ACC112 (cell line): ENCODE results near the gene KRT33A.
"Not testable (repeated sequence)": the region's sequence is repeated elsewhere in the genome, so short reads cannot be mapped to it uniquely, and the experiment has no call there.

ENCODE experiments used
- H2AFZ ChIP-seq: fragments of 200-600 bp; sonication (generic); one replicate; pipeline ENCODE4 v1.6.0; 2017; ENCODE audit warnings: antibody characterized with exemption, low read length; ENCODE audit not compliant: unreplicated experiment
- H3K27ac ChIP-seq: fragments of 200-600 bp; sonication (generic); 2 replicates; pipeline ENCODE4 v1.5.1; 2014; ENCODE audit warnings: low read depth, mild to moderate bottlenecking, antibody characterized with exemption, low read length, moderate library complexity
- H3K27me3 ChIP-seq: fragments of 200-600 bp; sonication (generic); 2 replicates; pipeline ENCODE4 v1.6.1; 2014; ENCODE audit warnings: mild to moderate bottlenecking, antibody characterized with exemption, low read length, moderate library complexity, mixed read lengths; ENCODE audit not compliant: insufficient read depth
- H3K36me3 ChIP-seq: fragments of 200-600 bp; sonication (generic); 2 replicates; pipeline ENCODE4 v1.6.1; 2016; ENCODE audit warnings: mild to moderate bottlenecking, antibody characterized with exemption, low read length, moderate library complexity, mixed read lengths; ENCODE audit not compliant: insufficient read depth
- H3K4me1 ChIP-seq: fragments of 200-600 bp; sonication (generic); one replicate; pipeline ENCODE4 v1.6.1; 2016; ENCODE audit warnings: low read length, mixed read lengths; ENCODE audit not compliant: insufficient read depth, unreplicated experiment, control insufficient read depth
- H3K4me3 ChIP-seq: fragments of 200-600 bp; sonication (generic); 2 replicates; pipeline ENCODE4 v1.5.1; 2014; ENCODE audit warnings: mild to moderate bottlenecking, low read depth, low read length
- H3K79me2 ChIP-seq: fragments of 200-600 bp; sonication (generic); one replicate; pipeline ENCODE4 v1.6.0; 2016; ENCODE audit warnings: low read length; ENCODE audit not compliant: control insufficient read depth, unreplicated experiment, insufficient read depth

Gene KRT33A

DNA sequence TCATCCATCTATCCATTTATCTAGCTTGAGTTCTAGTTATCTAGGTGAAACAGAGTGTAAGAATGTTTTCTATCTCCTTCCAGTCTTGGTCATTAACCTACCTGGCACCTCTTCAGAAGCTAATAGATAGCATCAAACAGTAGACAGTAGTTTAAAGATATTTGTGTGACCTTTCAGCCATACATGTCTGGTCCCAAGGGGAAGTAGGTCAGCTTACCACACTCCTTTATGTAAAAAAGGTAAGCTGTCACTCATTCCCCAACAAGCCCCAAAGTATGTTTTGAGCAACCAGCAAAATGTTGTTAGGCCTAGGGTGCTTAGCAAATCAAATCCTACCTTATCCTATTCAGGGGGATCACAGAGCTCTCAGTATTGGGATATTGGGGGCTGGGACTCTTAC, 15.4 kb upstream of the KRT33A start:
- H3K79me2 ChIP-seq, result no peaks in the 10 kb centered on the region
- no peak overlapping the region for H3K27ac ChIP-seq
- H2AFZ ChIP-seq, result no peak overlapping the region
- H3K4me3 ChIP-seq, result no peak overlapping the region
- H3K27me3 ChIP-seq, result no peaks in the 10 kb centered on the region
- no peaks in the 10 kb centered on the region for H3K36me3 ChIP-seq
- H3K4me1 ChIP-seq, result peaks cover 4% of the 10 kb centered on the region

DNA sequence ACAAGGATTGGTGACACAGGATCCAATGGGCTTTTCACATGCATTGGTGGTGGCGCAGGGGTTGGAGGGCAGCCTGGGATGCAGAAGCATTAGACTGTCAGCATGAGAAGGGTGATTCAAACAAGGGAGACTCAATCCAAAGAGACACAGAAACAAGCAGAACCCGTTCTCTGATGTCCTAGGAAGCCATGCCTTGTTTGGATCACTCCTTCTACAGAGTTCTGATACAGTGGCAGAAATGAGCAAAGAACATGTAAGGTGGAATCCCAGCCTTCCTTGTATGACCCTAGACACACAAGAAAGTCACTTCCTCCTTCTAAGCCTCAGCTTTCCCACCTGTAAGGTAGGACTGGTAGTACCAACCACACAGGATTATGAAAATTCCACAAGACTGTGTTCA, 13.3 kb upstream of the KRT33A start:
- Histone ChIP-seq H3K79me2 (no peaks in the 10 kb centered on the region), H3K4me1 (peaks cover 9% of the 10 kb centered on the region), H3K4me3 (no peak overlapping the region), H3K27me3 (no peaks in the 10 kb centered on the region), H2AFZ (no peak overlapping the region), H3K27ac (no peak overlapping the region), H3K36me3 (no peaks in the 10 kb centered on the region)

DNA sequence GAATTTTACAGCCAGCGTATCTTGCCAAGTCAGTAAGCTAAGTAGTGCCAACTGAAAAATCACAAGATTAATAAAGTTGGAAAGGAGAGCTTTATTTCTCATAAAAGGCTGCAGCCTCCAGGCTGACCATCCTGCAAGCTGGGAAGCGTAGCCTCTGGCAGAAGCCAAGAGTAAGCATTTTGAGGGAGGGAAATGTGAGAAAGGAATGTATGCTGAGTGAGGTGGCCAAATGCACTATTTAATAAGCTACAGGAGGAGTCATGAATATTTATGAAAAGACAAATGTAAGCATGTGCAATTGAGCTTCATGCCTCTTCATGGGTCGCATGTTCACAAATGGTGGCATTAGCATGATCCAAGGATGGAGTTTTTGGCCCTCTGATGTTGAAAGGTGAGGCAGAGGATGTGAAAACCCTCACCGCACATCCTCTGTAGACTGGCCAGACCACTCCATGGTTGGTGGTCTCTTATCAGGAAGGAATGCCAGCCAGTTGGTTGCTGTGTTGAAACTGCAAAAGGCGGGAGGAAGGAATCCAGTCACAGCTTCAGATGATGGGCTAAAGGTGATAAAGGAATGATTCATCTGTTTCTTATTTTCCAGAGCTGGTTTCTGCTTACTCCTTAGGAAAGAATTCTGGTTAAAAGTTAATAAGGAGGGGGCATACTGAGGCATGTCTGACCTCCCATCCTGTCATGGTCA, 9.8 kb upstream of the KRT33A start:
- H3K27me3 ChIP-seq, result no peaks in the 10 kb centered on the region
- no peaks in the 10 kb centered on the region for H3K36me3 ChIP-seq
- H3K27ac ChIP-seq, result no peak overlapping the region
- peaks cover 5% of the 10 kb centered on the region for H3K4me1 ChIP-seq
- H3K79me2 ChIP-seq, result no peaks in the 10 kb centered on the region
- H3K4me3 ChIP-seq, result no peak overlapping the region
- H2AFZ ChIP-seq, result no peak overlapping the region

DNA sequence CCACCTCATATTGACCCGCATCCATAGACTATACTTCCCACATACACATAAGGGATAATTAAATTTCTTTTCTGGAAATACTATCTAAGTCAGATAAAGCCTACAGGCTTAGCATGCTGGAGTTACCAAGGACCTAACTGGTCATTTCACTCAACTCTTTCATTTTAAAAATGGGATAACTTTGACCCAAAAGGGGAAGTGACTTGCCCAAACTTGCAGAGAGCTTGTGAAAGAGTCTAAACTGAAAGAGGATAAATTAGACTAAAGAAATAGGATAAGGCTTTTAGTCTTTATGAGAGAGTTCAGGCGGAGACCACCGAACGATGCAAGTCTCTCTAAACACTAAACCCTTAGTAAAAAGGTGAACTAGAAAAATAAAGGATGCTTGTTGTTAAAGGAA, 3.9 kb upstream of the KRT33A start:
- Histone ChIP-seq H3K27ac (no peak overlapping the region), H3K27me3 (peaks cover 27% of the 10 kb centered on the region), H3K4me1 (no peaks in the 10 kb centered on the region), H3K36me3 (no peaks in the 10 kb centered on the region), H2AFZ (no peak overlapping the region), H3K79me2 (no peaks in the 10 kb centered on the region), H3K4me3 (no peak overlapping the region)

DNA sequence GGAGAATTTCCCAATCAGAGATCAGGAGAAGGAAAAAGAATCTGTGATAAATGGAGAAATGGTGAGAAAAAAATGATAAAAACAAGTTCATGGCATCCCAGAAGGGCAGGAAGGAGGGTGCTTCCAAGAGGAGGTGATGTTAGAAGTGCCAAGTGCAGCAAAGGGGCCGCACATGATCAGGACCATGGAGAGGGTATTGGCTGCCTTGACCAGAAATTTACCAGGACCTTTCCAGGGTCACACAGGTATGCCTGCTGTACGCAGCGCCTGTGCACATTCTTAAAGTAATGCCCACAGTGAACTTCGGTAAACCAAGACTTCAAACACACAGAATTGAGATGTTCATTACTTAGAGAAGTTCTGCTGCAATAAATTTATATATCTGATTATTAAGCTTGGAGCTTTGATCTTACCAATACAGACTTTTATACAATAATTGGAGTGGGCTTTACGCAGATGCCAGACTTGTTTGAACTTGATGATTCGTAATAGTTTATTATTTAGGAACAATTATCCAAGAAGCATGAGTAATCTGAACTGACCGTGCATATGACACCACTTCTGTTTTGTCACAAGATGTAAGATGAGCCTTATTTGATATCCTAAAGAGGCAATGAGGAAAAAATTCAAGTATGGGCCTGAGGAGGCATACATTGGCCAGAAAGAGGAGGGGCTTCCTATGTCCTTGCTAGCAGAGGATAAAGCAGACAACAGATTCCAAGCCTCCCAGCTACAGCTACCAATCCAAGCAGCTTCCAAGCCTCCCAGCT, 2.2 kb upstream of the KRT33A start:
- H3K4me1 ChIP-seq, result no peaks in the 10 kb centered on the region
- H3K79me2 ChIP-seq, result no peaks in the 10 kb centered on the region
- no peaks in the 10 kb centered on the region for H3K36me3 ChIP-seq
- H2AFZ ChIP-seq, result no peak overlapping the region
- H3K27ac ChIP-seq, result no peak overlapping the region
- peaks cover 27% of the 10 kb centered on the region for H3K27me3 ChIP-seq
- no peak overlapping the region for H3K4me3 ChIP-seq

DNA sequence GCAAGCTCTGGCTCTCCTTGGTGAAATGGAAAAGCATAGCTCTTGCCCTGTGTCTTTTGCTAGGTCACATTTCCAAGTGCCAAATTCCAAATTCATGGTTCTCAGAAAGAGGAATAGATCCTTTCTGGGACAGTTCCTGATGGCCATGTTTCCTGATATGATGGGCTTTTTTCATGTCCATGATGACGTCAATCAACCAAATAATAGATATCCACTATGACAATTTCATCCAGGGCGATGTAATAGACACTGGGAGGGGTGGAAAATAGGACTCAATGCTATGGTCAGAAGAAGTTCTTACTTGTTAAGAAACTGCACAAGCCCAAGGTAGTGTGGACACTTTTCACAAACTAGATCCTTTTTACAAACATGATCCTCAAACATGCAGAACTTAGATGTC, 549 bp upstream of the KRT33A start:
- no peaks in the 10 kb centered on the region for H3K36me3 ChIP-seq
- no peak overlapping the region for H2AFZ ChIP-seq
- H3K27me3 ChIP-seq, result peaks cover 27% of the 10 kb centered on the region
- H3K4me3 ChIP-seq, result no peak overlapping the region
- H3K27ac ChIP-seq, result no peak overlapping the region
- H3K79me2 ChIP-seq, result no peaks in the 10 kb centered on the region
- no peaks in the 10 kb centered on the region for H3K4me1 ChIP-seq

DNA sequence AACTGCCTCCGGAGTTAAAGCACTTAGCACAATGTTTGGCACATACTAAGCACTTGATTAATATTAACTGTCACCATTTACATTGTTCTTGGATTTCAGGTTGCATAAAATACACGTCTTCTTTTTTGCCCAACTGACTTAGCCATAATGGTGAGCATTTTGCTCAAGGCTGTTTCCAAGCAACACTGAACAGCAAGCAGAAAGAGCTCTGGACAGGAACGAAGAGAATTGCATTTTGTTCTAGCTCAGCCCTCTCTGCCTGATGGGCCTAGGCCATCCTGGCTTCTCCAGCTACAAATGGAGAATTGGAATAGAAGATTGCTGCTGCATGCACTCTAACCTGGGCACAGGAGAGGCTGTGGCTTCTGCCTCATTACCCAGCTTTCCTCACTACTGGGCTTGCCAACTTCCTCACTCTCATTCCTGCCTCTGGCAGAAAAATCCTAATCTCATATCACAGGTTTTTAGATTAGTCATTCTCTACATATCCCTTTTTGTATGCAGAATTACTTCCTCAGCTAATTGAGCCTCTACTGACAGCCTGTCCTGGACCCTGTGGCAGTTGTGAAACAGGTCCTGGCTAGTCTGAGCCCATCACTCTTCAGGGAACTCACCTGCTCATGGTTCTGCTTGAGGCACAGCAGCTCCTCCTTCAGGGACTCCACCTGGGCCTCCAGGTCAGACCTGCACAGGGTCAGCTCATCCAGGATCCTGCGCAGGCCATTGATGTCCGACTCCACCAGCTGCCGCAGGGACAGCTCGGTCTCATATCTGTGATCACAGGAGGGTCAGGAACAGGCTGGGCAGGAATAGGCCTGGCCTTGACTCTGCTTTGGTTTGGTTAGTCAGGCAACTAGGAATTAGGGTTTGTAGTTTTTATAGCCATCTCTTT, 2.5 kb downstream of the KRT33A start:
- peaks cover 15% of the 10 kb centered on the region for H3K27me3 ChIP-seq
- H3K4me3 ChIP-seq, result no peak overlapping the region
- no peaks in the 10 kb centered on the region for H3K36me3 ChIP-seq
- no peaks in the 10 kb centered on the region for H3K4me1 ChIP-seq
- no peaks in the 10 kb centered on the region for H3K79me2 ChIP-seq
- no peak overlapping the region for H3K27ac ChIP-seq
- no peak overlapping the region for H2AFZ ChIP-seq

DNA sequence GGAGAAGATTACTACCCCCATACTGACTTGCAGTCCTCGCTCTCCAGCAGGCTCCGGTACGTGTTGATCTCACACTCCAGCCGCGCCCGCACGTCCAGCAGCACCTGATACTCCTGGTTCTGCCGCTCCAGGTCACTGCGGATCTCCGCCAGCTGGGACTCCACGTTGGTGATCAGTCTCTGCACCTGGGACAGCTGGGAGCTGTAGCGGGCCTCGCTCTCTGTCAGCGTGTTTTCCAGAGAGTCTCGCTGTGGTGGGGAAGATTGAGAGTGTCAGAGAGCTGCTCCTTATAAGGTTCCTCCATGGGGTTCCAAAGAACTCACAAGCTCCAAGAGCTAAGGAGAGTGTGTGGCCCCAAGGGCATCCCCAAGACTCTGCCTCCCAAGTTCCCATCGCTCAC, 4.2 kb downstream of the KRT33A start:
- H3K36me3 ChIP-seq, H3K79me2 ChIP-seq, H3K27me3 ChIP-seq, H3K4me1 ChIP-seq, H3K4me3 ChIP-seq, H2AFZ ChIP-seq, H3K27ac ChIP-seq: not testable (repeated sequence)

DNA sequence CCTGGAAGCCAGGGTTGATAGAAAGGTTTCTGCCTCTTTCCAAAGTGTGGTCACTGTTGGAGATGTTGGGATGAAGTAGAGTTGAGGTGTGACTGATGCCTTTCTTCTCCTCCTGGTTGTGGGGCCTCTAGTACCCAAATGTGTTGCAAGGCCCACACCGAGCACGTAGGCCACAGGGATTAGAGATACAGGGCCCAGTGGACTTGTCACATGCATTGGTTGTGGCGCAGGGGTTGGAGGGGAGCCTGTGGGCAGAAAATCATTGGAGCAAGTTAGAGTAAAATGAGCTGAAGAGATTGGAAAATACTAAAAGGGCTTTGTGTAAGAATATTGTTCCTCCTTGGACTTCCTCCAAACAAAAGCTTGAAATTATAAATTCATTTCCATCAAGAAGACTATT, 4.6 kb downstream of the KRT33A start:
- Histone ChIP-seq H3K4me3 (no peak overlapping the region), H3K79me2 (no peaks in the 10 kb centered on the region), H3K4me1 (no peaks in the 10 kb centered on the region), H3K27me3 (peaks cover 2% of the 10 kb centered on the region), H2AFZ (no peak overlapping the region), H3K27ac (no peak overlapping the region), H3K36me3 (no peaks in the 10 kb centered on the region)

DNA sequence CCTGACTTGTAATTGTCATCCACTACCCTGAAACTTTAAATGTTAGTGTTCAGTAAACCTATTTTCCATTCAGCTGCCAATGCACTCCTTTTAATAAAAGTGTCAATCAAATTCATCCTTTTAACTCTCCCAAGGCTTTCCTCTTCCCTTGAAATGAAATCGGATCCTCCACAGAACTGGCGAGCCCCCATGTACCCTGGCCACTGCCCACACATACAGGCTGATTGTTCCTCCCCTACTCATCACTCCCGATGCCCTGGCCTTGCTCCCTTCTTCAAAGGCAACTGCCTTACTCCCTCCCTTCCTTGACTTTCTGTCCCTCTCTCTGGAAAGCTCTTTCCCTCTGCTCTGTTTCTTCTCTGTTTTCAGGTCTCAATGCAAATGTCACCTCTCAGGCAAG, 7.6 kb downstream of the KRT33A start:
- H3K4me3 ChIP-seq, result no peak overlapping the region

More for the DNA sequence above, 7.6 kb downstream of the KRT33A start:
- H3K36me3 ChIP-seq, result no peaks in the 10 kb centered on the region
- no peak overlapping the region for H2AFZ ChIP-seq
- H3K27ac ChIP-seq, result no peak overlapping the region
- no peaks in the 10 kb centered on the region for H3K79me2 ChIP-seq
- H3K27me3 ChIP-seq, result no peaks in the 10 kb centered on the region
- H3K4me1 ChIP-seq, result no peaks in the 10 kb centered on the region
